ENCODE results near the gene C13orf46.

C13orf46 gene

GRCh38 chr13:113939129-113939943 is 34.5 kb downstream of the C13orf46 start:
- DNase-seq (ENCODE audit: low read depth, low spot score) = no peak

DNA sequence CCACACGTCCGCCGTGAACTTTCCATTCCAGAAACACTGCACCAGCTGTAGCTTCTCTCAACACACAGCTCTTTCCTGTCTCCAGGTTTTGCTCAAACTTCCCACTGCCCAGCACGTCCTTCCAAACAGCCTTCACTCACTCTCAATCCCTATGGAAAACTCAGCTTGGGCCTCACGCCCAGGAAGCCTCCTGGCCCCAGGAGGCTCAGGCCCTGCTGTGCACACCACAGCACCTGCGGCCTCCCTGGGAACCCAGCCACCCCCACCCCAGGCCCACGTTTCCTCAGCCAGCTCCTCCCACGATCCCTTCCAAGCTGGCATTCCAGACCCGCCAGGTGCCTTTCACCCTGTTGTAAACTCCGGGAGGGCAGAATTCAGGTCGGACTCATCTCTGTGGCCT is 35.2 kb downstream of the C13orf46 start:
- no peak for DNase-seq (ENCODE audit: low read depth, low spot score)

DNA sequence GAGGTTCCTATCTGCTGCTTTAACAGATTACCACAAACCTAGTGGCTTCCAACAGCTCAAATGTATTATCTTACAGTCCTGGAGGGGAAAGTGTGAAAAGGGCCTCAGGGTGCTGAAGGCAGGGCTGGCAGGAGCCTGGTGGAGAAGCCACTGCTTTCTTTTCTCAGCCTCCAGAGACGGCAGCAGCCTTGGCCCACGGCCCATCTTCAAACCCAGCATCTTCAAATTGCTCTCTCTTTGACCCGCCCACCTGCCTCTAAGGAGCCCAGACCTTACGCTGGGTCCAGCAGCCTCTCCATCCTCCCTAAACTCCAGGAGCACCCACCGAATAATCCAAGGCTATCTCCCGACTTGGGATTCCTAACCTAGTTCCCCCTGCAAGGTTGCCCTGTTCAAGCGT is 35.6 kb downstream of the C13orf46 start:
- no peak for DNase-seq (ENCODE audit: low read depth, low spot score)

DNA sequence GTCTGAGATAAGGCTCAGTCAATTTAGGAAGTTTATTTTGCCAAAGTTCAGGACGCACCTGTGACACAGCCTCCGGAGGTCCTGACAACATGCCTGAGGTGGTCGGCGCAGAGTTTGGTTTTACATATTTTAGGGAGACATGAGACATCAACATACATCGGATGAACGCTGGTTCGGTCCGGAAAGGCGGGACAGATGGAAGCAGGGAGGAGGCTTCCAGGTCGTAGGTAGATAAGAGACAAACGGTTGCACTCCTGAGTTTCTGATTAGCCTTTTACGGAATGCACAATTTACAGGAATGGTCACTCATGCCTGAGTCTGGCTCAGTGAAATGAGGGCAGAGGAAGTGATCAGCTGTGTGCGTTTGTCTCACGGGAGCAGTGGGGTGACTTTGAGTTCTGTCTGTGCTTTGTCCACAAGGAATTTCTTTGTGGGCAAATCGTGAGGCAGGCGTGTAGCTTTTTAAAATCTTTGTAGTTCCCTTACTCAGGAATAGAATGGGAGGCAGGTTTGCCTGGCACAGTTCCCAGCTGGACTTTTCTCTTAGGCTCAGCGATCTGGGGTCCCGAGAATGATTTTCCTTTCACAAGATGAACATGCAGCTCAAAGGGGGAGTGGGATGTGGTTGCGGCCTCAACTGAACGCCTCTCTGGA is 36.2 kb downstream of the C13orf46 start:
- no peak for DNase-seq (ENCODE audit: low read depth, low spot score)

GRCh38 chr13:113937073-113937472 is 36.8 kb downstream of the C13orf46 start:
- no peak for DNase-seq (ENCODE audit: low read depth, low spot score)

- no peak for DNase-seq (ENCODE audit: low read depth, low spot score)
Observed at GRCh38 chr13:113936166-113936965, 37.5 kb downstream of the C13orf46 start.

- DNase-seq (ENCODE audit: low read depth, low spot score) = no peak
Observed at GRCh38 chr13:113935001-113935844, 38.7 kb downstream of the C13orf46 start.

DNA sequence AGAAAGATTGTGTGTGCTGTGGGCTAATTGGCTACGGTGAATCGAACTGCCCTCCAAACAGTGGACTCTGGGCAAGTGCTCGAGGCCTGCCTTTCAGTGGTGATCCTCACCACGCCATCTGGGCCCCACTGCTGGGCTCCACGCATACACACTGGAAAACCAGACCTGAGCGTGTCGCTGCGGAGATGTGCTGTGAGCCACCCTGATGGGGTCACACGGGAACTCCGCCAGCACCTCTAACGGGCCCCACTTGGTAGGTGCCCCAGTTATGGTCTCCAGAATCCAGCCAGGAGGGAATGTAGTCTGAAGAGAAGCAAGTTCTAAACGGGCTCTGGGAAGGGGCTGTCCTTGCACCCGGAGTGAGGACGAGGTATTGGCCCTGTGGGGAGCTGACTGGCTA is 39.3 kb downstream of the C13orf46 start:
- DNase-seq (ENCODE audit: low read depth, low spot score) = no peak

- no peak for DNase-seq (ENCODE audit: low read depth, low spot score)
Observed at GRCh38 chr13:113933901-113934300, 40.0 kb downstream of the C13orf46 start.

- DNase-seq (ENCODE audit: low read depth, low spot score) = no peak
Observed at GRCh38 chr13:113931841-113932459, 41.9 kb downstream of the C13orf46 start.

GRCh38 chr13:113930671-113931637 is 42.9 kb downstream of the C13orf46 start:
- DNase-seq (ENCODE audit: low read depth, low spot score) = no peak

GRCh38 chr13:113929628-113930615 is 44.0 kb downstream of the C13orf46 start:
- DNase-seq (ENCODE audit: low read depth, low spot score) = no peak

- DNase-seq (ENCODE audit: low read depth, low spot score) = peak; percentile 32
Observed at GRCh38 chr13:113928685-113929627, 44.9 kb downstream of the C13orf46 start.

GRCh38 chr13:113927661-113928581 is 46.0 kb downstream of the C13orf46 start:
- DNase-seq (ENCODE audit: low read depth, low spot score) = peak; percentile 65

GRCh38 chr13:113926951-113927660 is 46.8 kb downstream of the C13orf46 start:
- no peak for DNase-seq (ENCODE audit: low read depth, low spot score)

DNA sequence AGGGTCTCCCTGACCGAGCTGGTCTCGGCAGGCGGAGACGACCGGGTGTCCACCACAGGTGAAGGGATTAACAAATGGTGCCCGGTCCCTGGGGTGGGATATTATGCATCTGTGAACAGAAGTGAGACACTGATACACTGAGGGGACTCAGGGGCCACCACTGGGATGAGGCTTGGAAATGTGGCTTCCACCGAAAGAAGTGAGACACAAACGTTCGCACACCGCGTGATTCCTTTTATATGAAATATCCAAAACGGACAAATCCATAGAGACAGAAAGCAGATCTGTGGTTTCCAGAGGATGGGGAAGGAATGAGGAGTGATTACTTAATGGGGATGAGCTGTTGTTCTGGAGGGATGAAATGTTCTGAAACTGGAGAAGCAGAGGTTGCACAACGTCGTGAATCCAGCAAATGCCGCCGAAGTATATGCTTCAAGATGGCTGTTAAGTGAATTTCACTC is 47.5 kb downstream of the C13orf46 start:
- no peak for DNase-seq (ENCODE audit: low read depth, low spot score)
